ENCODE measurements around the gene SLC12A3. TPM values are rescaled to one million over a fixed set of nuclear protein-coding genes. Genes with fewer than 3 reads are reported as not detected.

The SLC12A3 gene
- total RNA-seq, 3 donors from 2014 or later, result not detected

DNA sequence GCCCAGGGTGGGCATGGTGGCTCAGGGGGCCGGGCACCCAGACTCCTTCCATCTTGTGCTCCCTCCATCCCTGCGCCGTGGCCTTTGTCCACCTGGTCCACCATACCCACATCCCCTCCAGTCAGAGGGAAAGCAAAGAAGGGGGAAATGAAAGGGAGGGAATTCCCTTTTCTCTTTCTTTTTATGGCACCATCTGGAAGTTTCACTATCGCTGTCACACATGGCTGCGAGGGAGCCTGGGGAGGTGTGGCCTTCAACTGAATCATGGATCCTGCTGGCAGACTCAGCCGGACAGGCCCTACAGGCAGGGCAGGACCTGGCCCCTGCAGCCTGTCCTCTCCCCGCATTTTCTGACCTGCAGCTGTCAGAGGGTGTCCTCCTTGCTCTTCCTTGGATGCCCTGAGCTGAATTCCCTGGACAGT is 6.2 kb downstream of the SLC12A3 start:
- no peaks in the 10 kb centered on the region for H3K36me3 ChIP-seq (ENCODE audit: low read depth)
- DNase-seq (peak in 2 of 3 donors; percentile 45 to 56), ATAC-seq (peak; percentile 83)
- H3K4me1 ChIP-seq (ENCODE audit: low read depth), result no peaks in the 10 kb centered on the region
- no peak overlapping the region for H3K4me3 ChIP-seq
- TF ChIP-seq, protein P1, sequence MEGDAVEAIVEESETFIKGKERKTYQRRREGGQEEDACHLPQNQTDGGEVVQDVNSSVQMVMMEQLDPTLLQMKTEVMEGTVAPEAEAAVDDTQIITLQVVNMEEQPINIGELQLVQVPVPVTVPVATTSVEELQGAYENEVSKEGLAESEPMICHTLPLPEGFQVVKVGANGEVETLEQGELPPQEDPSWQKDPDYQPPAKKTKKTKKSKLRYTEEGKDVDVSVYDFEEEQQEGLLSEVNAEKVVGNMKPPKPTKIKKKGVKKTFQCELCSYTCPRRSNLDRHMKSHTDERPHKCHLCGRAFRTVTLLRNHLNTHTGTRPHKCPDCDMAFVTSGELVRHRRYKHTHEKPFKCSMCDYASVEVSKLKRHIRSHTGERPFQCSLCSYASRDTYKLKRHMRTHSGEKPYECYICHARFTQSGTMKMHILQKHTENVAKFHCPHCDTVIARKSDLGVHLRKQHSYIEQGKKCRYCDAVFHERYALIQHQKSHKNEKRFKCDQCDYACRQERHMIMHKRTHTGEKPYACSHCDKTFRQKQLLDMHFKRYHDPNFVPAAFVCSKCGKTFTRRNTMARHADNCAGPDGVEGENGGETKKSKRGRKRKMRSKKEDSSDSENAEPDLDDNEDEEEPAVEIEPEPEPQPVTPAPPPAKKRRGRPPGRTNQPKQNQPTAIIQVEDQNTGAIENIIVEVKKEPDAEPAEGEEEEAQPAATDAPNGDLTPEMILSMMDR (IDR thresholded peaks at IDR 0.05), result no peak
- intact Hi-C loops (cut with DNase I, micrococcal nuclease), result no loop called here
- H3K9me3 ChIP-seq, result no peaks in the 10 kb centered on the region

DNA sequence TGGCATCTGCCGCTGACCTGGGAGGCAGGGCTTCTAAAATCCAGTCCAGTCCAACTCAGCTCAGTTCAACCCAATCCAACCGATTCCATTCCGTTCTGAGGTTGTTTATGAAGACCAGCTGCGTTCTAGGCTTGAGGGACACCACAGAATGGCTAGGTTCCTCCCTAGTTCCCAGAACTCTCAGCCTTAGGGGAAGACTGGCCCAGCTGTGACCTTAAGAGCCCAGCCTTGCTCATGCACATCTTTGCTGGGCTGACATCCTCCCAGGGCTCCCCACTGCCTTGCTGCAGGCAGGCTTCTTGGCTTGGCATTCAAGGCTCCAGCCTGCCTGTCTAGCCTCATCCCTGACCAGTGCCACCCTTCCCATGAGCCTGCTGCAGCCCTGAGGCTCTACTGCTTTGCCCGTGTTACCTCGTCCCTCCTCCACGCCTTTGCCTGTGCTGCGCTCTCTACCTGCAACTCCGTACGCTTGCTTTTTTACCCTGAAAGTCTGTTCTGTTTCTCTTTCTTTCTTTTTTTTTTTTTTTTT is 7.9 kb downstream of the SLC12A3 start:
- no peaks in the 10 kb centered on the region for H3K9me3 ChIP-seq
- H3K4me3 ChIP-seq, result no peak overlapping the region
- TF ChIP-seq, protein P1 (IDR thresholded peaks at IDR 0.05), result no peak
- peak in 1 of 3 donors; percentile 15 for DNase-seq
- no peaks in the 10 kb centered on the region for H3K4me1 ChIP-seq (ENCODE audit: low read depth)
- intact Hi-C loops (cut with DNase I, micrococcal nuclease), result no loop called here
- peak; percentile 7 for ATAC-seq
- no peaks in the 10 kb centered on the region for H3K36me3 ChIP-seq (ENCODE audit: low read depth)

DNA sequence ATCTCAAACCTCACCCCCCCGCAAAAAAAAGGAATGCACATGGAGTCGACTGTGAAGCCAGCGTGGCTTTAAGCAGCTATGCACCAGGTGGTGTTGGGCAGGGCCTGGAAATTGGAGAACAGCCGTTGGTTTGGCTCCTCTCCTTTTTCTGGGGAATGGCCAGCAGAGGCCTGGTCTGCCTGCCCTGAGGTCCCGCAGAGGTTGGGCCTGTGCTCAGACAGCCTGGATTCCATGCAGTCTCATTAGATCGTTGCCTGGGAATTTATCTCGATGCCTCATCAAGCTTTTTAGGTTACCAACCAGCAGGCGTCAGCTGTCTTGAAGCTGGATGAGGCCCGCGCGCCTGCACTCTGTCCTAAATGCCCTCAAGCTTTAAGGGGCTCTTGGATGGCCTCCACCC is 9.8 kb downstream of the SLC12A3 start:
- Histone ChIP-seq H3K4me3 (no peak overlapping the region), H3K36me3 (ENCODE audit: low read depth) (no peaks in the 10 kb centered on the region), H3K4me1 (ENCODE audit: low read depth) (no peaks in the 10 kb centered on the region), H3K9me3 (no peaks in the 10 kb centered on the region)
- DNase-seq (no peak), ATAC-seq (no peak)
- intact Hi-C loops (cut with DNase I, micrococcal nuclease), result no loop called here
- TF ChIP-seq, protein P1 (IDR thresholded peaks at IDR 0.05), result no peak

DNA sequence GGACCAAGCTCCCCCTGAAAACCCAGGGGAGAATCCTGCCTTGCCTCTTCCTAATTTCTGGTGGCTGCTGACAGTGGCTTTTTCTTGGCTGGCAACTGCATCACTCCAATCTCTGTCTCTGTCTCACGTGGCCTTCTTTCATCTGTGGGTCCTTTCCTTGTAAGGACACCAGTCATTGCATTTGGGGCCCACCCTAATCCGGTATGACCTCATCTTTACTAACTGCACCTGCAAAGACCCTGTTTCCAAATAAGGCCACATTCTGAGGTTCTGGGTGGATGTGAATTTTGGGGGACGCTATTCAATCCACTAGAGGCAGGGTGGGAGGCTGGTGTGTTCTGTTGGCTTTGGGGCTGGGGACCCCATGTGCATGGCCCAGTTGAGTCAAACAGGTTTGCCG is 11.0 kb downstream of the SLC12A3 start:
- DNase-seq (no peak), ATAC-seq (no peak)
- H3K9me3 ChIP-seq, result no peaks in the 10 kb centered on the region
- no peaks in the 10 kb centered on the region for H3K36me3 ChIP-seq (ENCODE audit: low read depth)
- intact Hi-C loops (cut with DNase I, micrococcal nuclease), result no loop called here
- TF ChIP-seq, protein P1 (IDR thresholded peaks at IDR 0.05), result no peak
- no peak overlapping the region for H3K4me3 ChIP-seq
- H3K4me1 ChIP-seq (ENCODE audit: low read depth), result no peaks in the 10 kb centered on the region

DNA sequence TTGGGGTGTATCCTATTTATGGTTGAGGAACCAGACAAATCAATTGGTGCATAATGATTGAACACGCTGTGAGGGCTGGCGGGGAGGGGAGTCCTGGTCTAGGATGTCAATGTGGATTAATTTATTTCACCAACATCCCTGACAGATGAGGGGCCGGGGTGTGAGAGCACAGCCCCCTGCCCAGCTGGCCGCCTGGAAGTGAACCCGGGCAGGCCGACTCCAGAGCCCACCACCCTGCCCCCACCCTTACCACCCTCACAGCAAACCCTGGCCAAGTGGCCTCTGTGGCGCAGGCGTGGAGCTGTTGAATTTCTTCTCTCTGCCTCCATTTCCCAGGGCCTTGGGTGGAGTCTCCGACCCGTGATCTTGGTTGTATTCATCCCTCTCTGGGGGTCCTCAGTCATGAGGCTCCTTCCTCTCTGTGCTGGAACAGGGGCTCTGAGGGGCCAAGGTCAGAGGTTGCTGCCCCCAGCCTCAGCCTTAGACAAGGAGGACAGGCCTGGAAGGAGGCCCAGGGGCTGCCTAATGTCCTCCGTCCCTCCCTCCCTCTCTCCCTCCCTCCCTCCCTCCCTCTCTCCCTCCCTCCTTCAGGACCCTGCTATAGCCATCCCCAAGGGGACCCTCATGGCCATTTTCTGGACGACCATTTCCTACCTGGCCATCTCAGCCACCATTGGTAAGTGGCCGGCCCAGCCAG is 12.6 kb downstream of the SLC12A3 start:
- ATAC-seq (no peak), DNase-seq (no peak)
- TF ChIP-seq, protein P1 (IDR thresholded peaks at IDR 0.05), result no peak
- H3K36me3 ChIP-seq (ENCODE audit: low read depth), result no peaks in the 10 kb centered on the region
- intact Hi-C loops (cut with DNase I, micrococcal nuclease), result no loop called here
- no peaks in the 10 kb centered on the region for H3K9me3 ChIP-seq
- H3K4me3 ChIP-seq, result no peak overlapping the region
- no peaks in the 10 kb centered on the region for H3K4me1 ChIP-seq (ENCODE audit: low read depth)
